Subcutaneous adipose tissue (tissue), 4 donors: Measurements from ENCODE around the gene CPNE9. TPM values are rescaled to one million over a fixed set of nuclear protein-coding genes. Genes with fewer than 3 reads are reported as not detected.

Source experiments
- CTCF ChIP-seq: fragments of 450-650 bp; IDR thresholded peaks from one replicate; pipeline ENCODE4 v1.5.1; 2016; ENCODE audit warnings: low read depth, mild to moderate bottlenecking, control low read depth, antibody characterized with exemption, moderate library complexity
- total RNA-seq, 4 donors: library from RNA; depleted of rRNA; stranded (reverse); fragments of >200 nt; gene quantifications; one replicate each; pipeline ENCODE4 v1.1.0, GENCODE V29; 2016

CPNE9 gene
- total RNA-seq, 4 donors from 2014 or later = 2.0 TPM; not detected in 3

- TF ChIP-seq CTCF = no peak
Observed at GRCh38 chr3:9687514-9687913, 16.1 kb upstream of the CPNE9 start.

- TF ChIP-seq CTCF = no peak
Observed at GRCh38 chr3:9688961-9689360, 14.7 kb upstream of the CPNE9 start.

- TF ChIP-seq CTCF = no peak
Observed at GRCh38 chr3:9689757-9690156, 13.9 kb upstream of the CPNE9 start.

GRCh38 chr3:9690451-9691450 lies 12.9 kb upstream of the CPNE9 start:
- TF ChIP-seq CTCF = no peak

- TF ChIP-seq CTCF = no peak
Observed at GRCh38 chr3:9691636-9692035, 12.0 kb upstream of the CPNE9 start.

GRCh38 chr3:9692416-9692815 lies 11.2 kb upstream of the CPNE9 start:
- TF ChIP-seq CTCF = no peak

GRCh38 chr3:9695345-9695744 lies 8.3 kb upstream of the CPNE9 start:
- TF ChIP-seq CTCF = no peak
